ENCODE results near the gene GPR137.

- TF ChIP-seq CTCF (IDR thresholded peaks at IDR 0.05): no peak
- TF ChIP-seq POLR2A (IDR thresholded peaks at IDR 0.05): no peak
- TF ChIP-seq POLR2AphosphoS5 (IDR thresholded peaks at IDR 0.05): no peak
Observed at GRCh38 chr11:64287676-64288352, 2.2 kb downstream of the GPR137 start.
